HL-60 (cell line): Measurements from ENCODE around the gene NOS3.

Source experiments
- CTCF ChIP-seq: IDR thresholded peaks from one replicate; pipeline ENCODE4 v1.5.1; 2011; ENCODE audit warnings: low read length, control low read depth, inconsistent platforms; ENCODE audit not compliant: insufficient read depth
- REST ChIP-seq: IDR thresholded peaks from 2 replicates; pipeline ENCODE4 v1.6.1; 2012; ENCODE audit warnings: low read depth; ENCODE audit not compliant: insufficient replicate concordance

GRCh38 chr7:151060113-151060415 is 69.2 kb downstream of the NOS3 start:
- TF ChIP-seq CTCF (no peak), REST (no peak)
